NCI-H2171 (cell line): ENCODE measurements around the gene ASPG.
"Not testable (repeated sequence)": the region's sequence is repeated elsewhere in the genome, so short reads cannot be mapped to it uniquely, and the experiment has no call there.

Experiments
- DNase-seq: peaks from one replicate; lab custom pipeline; 2025; lab: John Stamatoyannopoulos, UW

The ASPG gene

DNA sequence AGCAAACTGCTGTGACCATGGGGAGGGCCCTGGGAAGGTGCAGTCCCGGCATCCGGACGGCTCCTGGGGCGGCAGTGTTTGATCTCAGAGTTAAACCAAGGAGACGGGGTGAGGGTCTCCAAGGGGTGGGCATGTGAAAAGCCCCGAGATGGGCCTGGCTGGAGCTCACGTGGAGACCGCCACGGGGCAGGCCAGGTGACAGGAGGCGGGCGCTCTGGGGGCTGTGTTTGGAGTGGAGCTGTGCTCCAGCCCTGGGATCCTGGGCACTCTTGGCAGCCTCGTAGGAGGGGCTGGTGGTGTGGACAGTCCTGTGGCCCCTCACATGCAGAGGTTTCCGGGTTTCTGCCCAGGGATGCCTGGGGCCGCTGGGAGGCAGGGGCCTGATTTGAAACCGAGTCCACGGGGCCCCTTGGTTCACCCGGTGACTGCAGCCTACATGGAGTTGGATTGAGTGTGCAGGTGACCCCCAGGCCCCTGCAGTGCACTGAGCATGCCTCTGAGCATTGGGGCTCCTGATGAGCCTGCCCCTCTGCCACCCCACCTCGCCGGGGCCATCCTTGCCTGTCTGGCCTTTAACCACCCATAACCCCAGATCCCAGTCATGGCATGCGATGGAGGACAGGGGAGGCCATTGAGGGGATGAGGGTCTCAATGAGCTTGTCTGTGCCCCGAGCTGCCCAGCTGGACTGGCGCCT lies 61.3 kb downstream of the ASPG start:
- DNase-seq: no peak

DNA sequence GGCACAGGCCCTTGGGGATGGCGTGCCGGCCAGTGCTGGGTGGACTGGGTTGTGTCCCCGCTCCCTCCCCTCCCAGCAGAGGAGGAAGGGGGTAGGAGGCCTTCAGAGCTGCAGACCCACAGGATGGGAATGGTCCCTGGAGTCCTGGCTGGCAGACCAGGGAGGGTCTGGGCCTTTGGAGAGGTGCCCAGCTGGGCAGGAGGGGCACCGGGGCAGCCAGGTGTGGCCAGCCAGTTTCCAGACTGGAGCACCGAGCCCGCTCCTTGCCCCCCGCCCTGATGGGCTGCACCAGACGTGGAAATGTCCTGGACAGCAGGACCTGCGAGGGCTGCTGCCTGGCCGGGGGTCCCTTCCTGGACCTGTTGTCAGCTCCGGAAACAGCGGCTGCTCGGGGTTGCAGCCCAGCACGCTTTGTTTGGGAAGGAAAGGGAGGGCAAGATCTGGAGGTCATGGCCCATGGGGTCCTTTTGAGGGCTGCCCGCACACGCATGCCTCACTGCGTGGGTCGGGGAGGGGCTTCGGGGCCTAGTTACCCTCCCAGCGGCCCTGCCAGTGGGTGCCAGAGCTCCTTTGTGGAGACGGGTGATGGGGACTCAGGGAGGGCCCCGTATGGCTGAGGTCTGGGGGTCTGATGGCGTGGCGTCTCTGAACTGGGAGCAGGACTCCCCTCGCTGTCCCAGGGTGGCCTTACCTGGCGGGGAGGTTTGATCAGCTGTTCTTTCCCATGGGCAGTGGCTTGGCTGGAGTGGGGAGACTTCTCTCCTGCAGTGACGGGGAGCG lies 62.0 kb downstream of the ASPG start:
- DNase-seq: no peak

DNA sequence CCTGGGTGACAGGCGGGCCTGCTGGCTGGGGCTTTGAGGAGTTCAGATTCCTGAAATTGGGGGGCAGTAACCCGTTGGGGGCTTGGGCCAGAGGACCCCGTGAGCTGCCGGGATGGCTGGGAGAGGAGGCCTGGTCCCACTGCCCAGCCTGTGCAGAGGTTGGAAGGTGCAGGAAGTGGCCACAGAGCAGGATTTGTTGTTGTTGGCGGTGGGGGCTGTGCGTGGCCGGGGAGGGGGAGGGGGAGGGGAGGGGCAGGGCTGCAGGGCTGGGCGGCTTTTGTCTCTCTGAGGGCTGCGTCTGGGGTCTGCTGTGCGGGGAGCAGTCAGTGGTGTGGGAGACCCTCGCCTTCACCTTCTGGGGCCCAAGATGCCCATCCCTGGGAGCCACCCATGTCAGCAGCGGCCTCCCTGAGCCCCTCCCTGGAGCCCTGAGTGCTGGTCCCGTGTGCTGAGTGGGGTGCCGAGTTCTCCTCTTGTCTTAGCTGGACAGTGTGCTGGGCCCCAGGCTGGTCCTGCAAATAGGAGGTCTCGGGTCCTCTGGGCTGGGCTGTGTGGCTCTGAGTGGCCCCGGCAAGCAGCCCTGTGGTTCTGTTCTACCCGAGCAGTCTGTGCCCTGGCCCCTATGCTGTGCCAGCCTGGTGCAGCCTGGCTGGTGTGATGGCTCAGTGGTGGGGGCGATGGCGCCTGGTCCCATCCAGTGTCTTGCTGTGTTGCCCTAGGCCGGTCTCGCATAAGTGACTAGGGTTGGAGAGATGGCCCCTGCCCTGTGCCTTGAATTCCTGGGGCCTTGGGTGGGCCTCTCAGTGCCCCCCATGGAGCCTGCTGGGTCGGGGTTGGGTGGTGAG lies 63.2 kb downstream of the ASPG start:
- no peak for DNase-seq

GRCh38 chr14:104149278-104149595 lies 63.7 kb downstream of the ASPG start:
- DNase-seq: no peak

GRCh38 chr14:104149617-104150135 lies 64.2 kb downstream of the ASPG start:
- no peak for DNase-seq

DNA sequence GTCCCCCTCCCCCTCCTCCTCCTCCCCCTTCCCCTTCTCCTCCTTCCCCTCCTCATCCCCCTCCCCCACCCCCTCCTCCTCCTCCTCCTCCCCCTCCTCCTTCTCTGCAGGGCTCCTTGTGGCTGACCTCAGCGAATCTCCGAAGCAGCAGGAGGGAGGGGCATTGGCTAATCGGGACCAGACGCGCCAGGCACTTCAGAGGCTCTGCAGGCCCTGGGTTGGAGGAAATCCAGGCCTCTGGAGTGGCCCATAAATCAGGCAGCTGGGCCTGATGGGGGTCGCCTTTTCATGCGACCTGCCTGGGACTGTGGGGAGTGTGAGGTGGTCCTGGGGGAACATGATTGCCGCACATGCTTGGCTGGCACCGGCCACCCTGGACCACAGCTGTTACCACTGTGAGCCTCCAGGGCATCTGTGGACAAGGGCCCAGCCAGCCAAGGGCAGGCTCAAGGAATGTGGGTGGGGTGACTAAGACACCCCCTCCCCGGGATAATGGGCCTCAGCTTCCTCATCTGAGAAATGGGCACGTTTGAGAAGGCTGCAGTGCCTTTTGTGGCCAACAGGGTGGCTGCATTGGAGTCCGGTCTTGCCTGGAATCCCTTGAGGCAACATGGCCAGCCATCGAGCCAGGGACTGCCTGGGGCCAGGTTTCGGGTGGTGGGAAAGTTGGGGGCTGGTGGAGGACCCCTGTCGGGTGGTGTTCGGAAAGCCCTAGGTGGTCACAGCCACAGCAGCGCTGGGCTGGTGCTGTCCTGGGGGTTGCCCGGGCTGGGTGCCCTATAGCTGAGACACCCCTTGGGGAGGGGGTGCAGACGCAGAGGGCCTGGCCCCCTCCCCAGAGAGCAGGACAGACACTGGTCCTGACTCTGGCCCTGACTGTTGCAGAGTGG lies 64.9 kb downstream of the ASPG start:
- peak; percentile 36 for DNase-seq

- no peak for DNase-seq
Measured at GRCh38 chr14:104151026-104151381, 65.5 kb downstream of the ASPG start.

GRCh38 chr14:104151566-104152245 lies 66.2 kb downstream of the ASPG start:
- no peak for DNase-seq

DNA sequence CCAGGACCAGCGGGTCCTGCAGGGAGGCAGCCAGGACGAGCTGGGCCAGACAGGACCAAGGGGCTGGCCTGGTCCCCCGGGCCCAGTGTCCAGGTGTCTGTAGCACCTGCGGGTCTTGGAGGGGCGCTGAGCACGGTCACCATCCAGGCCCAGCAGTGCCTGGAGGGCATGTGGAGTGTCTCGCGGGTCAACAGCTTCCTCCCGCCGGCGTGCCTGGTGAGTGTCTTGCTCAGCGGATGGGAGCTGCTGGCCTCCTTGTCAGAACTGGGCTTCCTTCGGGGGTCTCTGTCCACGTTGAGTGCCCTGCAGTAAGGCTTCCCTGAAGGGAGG lies 66.7 kb downstream of the ASPG start:
- DNase-seq: no peak

DNA sequence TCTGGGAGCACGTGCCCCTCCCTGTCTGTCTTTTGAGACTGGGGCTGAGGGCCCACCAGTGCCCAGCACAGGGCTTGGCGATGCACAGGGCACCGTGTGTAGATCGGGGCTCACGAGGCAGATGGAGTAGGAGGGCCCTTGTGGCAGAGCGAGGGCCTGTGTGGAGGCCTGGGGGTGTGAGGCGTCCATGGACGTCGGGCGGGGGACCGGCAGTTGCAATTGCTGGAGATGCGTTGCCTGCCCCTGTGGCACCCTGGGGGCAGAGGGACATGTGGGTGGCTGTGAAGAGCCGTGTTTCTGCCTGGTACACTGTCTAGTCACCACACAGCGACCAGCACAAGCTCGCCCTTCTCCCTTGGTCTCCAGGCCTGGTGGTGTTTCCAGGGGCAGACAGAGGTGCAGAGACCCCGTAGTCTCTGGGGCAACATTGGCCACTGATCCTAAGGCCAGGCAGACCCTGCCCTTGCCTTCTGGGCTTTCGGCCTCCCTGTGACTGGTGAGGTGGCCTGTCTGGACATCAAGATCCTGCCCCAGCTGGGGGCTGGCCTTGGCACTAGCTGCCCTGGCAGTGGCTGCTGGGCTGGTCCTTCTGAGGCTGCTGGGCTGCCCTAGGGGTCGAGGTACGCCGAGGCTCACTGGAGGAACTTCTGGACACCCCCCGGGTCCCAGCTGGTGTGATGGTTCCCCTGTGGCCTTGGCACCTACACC lies 67.3 kb downstream of the ASPG start:
- no peak for DNase-seq

- not testable (repeated sequence) for DNase-seq
Measured at GRCh38 chr14:104153394-104153755, 67.9 kb downstream of the ASPG start.

DNA sequence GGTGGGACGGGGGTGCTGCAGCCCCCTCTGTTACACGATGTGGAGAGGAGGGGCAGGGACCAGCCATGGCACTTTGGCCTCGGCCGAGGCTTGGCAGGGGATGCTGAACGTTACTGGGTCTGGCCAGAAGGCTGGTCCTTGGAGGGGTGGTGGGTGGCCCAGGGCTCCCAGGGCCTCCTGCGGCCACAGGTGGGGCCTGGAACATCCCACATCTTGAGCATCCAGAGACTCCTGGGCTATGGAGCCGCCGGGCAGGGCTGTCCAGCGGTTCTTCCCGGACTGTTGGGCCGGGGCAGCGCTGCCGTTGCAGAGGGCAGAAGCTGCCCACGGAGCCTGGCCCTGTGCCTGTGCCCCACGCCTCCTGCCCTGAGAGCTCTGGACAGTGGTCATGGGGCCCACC lies 68.7 kb downstream of the ASPG start:
- DNase-seq: no peak

DNA sequence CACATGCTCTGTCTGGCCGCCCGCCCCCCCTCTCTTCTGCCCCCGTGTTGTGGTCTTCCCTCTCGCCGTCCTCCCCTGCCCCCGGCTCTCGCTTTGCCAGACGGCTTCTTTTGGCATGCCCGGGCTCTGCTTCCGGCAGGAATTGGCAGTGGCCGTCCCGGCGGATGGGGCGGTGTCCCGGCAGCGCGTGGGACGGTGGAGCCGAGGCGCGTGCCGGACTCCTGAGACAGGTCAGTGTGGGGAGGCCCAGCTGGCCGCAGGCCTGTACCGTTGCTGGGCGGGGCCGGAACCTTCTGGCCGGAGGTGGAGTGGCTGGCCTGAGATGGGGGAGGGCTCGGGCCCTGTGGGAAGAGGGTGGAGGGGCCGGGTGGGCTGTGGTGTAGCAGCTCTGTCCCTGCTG lies 70.0 kb downstream of the ASPG start:
- no peak for DNase-seq

DNA sequence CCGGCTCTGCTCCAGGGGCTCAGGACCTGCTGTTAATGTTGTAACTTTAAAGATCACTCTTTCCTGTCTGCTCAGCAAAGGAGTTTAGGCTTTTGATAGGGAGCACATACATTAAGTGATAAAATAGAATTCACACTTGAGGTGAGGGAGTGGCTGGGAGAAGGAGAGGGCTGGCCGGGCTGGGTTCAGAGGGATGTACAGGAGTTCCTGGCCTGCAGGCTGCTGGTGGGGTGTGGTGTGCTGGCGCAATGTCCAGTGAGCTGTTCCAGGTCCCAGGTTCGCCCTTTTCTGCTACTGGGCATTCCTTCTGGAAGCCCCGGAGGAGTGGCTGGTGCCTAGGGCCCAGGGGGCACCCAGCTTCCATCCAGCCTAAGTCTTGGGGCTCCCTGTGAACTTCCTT lies 70.6 kb downstream of the ASPG start:
- DNase-seq: no peak

GRCh38 chr14:104157016-104157928 lies 71.8 kb downstream of the ASPG start:
- no peak for DNase-seq

GRCh38 chr14:104158827-104159798 lies 73.6 kb downstream of the ASPG start:
- DNase-seq: no peak

- no peak for DNase-seq
Measured at GRCh38 chr14:104159990-104160389, 74.5 kb downstream of the ASPG start.

DNA sequence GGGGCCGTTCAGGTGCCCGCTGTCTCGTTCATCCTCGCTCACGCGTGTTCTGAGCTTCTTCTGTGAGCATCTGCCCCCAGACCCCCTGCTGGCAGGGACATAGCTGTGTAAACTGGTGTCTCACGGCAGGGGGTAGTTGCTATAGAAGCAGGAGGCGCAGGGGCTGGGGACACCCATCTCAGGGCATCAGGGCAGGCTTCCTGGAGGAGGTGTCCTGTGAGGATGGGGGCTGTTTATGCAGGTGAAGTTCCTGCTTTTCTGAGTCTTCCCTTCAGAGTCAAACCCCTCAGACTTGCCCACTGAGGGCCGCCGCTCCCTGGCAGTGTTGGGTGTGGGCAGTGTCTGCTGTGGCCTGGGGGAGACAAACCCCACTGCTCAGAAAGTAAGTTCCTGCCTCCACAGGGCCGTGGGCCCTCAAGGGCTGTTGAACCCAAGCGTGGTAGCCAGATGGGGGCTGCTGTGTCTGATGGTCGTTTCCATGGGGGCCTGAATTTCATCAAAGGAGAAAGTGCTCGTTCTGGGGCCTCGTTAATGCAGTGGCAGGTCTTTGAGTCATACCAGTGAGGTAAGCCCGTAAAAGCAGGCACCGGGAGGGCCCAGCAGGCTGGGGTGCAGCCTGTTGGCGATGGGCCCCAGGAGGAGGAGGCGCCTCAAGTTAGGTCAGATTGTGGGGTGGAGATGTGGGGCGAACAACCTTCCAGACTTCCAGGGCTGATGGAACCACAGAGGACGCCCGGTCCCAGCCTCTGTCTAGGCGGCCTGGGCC lies 76.3 kb downstream of the ASPG start:
- DNase-seq: no peak
